ENCODE results near the gene TSPO.
"Not testable (repeated sequence)": the region's sequence is repeated elsewhere in the genome, so short reads cannot be mapped to it uniquely, and the experiment has no call there.

TSPO gene

GRCh38 chr22:43151251-43152002 lies at the start of gene TSPO:
Gene TSPO (plus strand): TSS chr22:43151559. CDS start chr22:43159239, 7,680 bp downstream.
- peak; percentile 28 to 44 (median 42) for DNase-seq (ENCODE audit: low read depth in 4 of 4, low spot score in 1 of 4)

DNA sequence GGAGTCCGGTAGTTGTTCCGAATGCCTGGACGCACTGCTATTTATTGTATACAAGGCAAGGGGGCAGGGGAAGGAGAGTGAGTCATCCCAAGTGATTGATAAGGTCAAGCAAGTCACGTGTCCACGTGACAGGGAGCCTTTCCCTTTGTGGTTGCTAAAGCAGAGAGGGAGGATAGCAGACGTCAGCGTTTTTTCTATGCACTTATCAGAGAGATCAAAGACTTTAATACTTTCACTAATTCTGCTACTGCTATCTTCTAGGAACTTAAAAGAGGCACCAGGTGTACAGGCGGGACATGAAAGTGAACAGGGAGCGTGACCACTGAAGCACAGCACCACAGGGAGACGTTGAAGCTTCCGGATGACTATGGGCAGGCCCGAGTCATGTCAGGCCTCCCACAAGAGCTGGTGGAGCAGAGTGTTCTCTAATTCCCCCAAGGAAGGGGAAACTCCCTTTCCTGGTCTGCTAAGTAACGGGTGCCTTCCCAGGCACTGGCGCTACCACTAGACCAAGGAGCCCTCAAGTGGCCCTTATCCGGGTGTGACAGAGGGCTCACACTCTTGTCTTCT lies 47.2 kb upstream of the TSPO start:
- not testable (repeated sequence) for DNase-seq (ENCODE audit: low read depth in 4 of 4, low spot score in 1 of 4)

GRCh38 chr22:43104950-43105349 lies 46.4 kb upstream of the TSPO start:
- DNase-seq (ENCODE audit: low read depth in 4 of 4, low spot score in 1 of 4), result not testable (repeated sequence)

GRCh38 chr22:43106302-43106701 lies 45.1 kb upstream of the TSPO start:
- DNase-seq (ENCODE audit: low read depth in 4 of 4, low spot score in 1 of 4), result no peak

DNA sequence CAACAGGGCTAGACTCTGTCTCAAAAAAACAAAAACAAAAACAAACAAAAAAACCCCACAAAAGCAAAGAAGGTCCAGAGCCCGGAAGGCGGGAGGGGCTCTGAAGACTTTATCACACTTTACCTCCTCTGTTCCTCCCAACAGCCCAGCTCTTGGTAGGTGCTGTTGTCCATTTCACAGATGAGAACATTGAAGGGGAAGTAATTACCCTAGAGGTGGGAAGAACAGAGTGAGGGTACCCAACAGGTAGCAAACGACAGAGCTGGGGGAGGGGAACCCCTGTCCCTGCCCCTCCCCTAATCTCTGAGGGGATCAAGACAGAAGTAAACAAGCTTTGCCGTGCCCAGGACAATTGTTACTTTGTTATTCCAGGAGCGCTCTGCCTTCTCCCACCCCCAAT lies 41.8 kb upstream of the TSPO start:
- DNase-seq (ENCODE audit: low read depth in 4 of 4, low spot score in 1 of 4), result no peak

GRCh38 chr22:43109921-43110443 lies 41.4 kb upstream of the TSPO start:
- DNase-seq (ENCODE audit: low read depth in 4 of 4, low spot score in 1 of 4), result no peak

- peak in 2 of 4 experiments; percentile 20 to 25 for DNase-seq (ENCODE audit: low read depth in 4 of 4, low spot score in 1 of 4)
Measured at GRCh38 chr22:43110444-43110926, 40.9 kb upstream of the TSPO start, which contains the start of gene BIK. Gene BIK (plus strand): TSS chr22:43110750. CDS start chr22:43124023, 13,273 bp downstream.

- peak in 2 of 4 experiments; percentile 25 for DNase-seq (ENCODE audit: low read depth in 4 of 4, low spot score in 1 of 4)
Measured at GRCh38 chr22:43110927-43111623, 40.3 kb upstream of the TSPO start.

DNA sequence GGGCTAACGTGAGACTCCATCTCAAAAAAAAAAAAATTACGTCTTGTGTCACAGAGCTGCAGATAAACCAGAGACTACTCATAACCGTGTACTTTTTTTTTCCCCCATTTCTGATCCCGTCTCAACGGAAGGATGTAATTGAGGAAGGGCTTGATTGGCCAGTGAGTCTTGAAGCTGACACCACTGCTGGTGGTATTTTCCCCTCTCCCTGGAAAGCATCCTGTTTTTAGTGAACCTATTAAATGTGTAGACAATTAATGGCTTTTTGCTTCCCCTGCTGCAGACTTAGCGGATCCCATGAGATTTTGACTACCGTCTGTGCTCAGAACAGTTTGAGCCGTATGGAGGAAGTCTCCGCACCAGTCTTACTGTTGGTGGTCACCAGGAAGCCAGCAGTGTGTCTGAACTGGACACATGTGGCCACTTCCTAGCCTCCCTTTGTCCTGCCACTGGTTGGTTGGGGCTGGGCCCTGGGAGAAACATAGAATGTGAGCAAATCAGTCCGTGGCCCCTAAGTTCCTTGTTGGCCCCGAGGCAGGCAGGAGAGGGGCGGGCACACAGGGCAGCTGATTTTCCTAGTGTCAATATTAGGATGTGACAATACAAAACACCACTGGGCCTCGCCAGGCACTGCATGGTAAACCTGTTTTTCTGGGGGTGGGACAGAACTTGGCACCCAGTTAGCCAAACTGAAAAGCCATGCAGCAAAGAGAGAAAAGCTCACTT lies 37.7 kb upstream of the TSPO start:
- no peak for DNase-seq (ENCODE audit: low read depth in 4 of 4, low spot score in 1 of 4)

GRCh38 chr22:43114958-43115357 lies 36.4 kb upstream of the TSPO start:
- DNase-seq (ENCODE audit: low read depth in 4 of 4, low spot score in 1 of 4), result no peak

GRCh38 chr22:43116932-43117331 lies 34.4 kb upstream of the TSPO start:
- DNase-seq (ENCODE audit: low read depth in 4 of 4, low spot score in 1 of 4), result no peak

- DNase-seq (ENCODE audit: low read depth in 4 of 4, low spot score in 1 of 4), result no peak
Measured at GRCh38 chr22:43118024-43118849, 33.1 kb upstream of the TSPO start.

DNA sequence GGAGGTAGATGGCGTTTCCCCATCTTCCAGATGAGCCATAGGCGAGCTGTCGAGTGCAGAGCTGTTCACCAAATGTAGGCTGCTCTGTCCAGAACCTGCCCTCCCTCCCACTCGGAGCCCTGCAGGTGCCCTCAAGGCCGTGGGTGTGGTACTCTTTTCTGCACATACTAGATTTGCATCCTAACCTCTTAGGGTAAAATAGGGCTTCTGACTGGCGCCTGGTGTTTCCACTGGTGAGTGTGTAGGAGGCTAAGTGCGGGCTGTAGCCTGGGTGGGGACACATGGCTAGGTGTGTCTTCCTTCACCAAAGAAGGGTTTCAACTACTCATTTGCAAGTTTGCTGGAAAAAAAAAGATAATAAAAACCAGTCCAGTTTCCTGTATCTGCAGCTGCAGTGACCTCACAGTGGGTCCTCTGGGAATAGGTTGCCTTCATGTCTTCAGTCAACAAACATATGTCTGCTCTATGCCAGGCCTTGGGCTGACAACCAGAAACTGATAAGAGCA lies 32.4 kb upstream of the TSPO start:
- no peak for DNase-seq (ENCODE audit: low read depth in 4 of 4, low spot score in 1 of 4)

GRCh38 chr22:43126501-43127165 lies 24.7 kb upstream of the TSPO start:
- no peak for DNase-seq (ENCODE audit: low read depth in 4 of 4, low spot score in 1 of 4)

GRCh38 chr22:43127166-43127908 lies 24.0 kb upstream of the TSPO start:
- DNase-seq (ENCODE audit: low read depth in 4 of 4, low spot score in 1 of 4), result no peak

DNA sequence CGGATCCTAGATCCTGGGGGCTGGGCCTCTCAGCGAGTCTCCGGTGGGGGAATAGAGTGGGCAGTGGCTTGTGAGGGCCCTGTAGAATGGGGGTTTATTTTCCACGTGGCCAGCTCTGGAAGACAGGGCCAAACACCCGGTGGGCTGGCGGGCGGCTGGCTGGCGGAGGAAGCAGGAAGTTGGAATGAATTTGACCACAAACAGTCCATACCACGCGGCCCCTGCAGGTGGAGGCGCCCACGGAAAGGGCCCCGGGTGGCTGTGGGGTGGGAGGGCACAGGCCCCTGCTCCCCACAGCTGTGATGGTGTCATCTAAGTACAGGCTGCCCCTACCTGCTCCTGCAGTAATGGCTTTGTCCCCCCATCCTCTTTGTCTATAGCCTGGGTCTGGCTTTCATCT lies 23.2 kb upstream of the TSPO start:
- no peak for DNase-seq (ENCODE audit: low read depth in 4 of 4, low spot score in 1 of 4)

- no peak for DNase-seq (ENCODE audit: low read depth in 4 of 4, low spot score in 1 of 4)
Measured at GRCh38 chr22:43128928-43129424, 22.4 kb upstream of the TSPO start.
